IMR-90 (cell line): ENCODE measurements around the gene DMAC2. TPM values are rescaled to one million over a fixed set of nuclear protein-coding genes. Genes with fewer than 3 reads are reported as not detected.

Experiments used
- ELK1 ChIP-seq: fragments of 150-350 bp; IDR thresholded peaks from 2 replicates; pipeline ENCODE4 v1.6.1; 2016; ENCODE audit warnings: low read depth, mild to moderate bottlenecking, low read length, moderate library complexity, borderline replicate concordance
- MAFK ChIP-seq: IDR thresholded peaks from 2 replicates; pipeline ENCODE4 v1.6.1; 2012; ENCODE audit warnings: low read depth, low read length, improper control_type of control experiment
- POLR2A ChIP-seq: IDR thresholded peaks from 2 replicates; pipeline ENCODE4 v1.6.1; 2012; ENCODE audit warnings: mild to moderate bottlenecking, low read depth, low read length
- RFX5 ChIP-seq: IDR thresholded peaks from 2 replicates; pipeline ENCODE4 v1.8.0; 2012; ENCODE audit warnings: low read depth, mild to moderate bottlenecking, low read length, moderate library complexity
- USF2 ChIP-seq: fragments of 150-350 bp; IDR thresholded peaks from 2 replicates; pipeline ENCODE4 v1.6.1; 2017; ENCODE audit warnings: mild to moderate bottlenecking, antibody characterized with exemption, low read length, low read depth
- polyA plus RNA-seq, 3 experiments: library from polyadenylated mRNA; depleted of rRNA; stranded (reverse); fragments of >200 nt; gene quantifications; 2 replicates each; pipeline ENCODE4 v1.2.3, GENCODE V29; 2012; ENCODE audit warnings: low replicate concordance in 1 of 3
- total RNA-seq: library from RNA; depleted of rRNA; stranded (reverse); fragments of >200 nt; gene quantifications from 2 replicates; pipeline ENCODE4 v1.2.3, GENCODE V29; 2012

Gene DMAC2
- total and polyA plus RNA-seq, 2 of the 4 experiments (the other 2 are of a cell fraction): 52.5 to 72.2 TPM

- TF ChIP-seq RFX5: no peak
- TF ChIP-seq USF2: no peak
- no peak for TF ChIP-seq POLR2A
- no peak for TF ChIP-seq MAFK
- no peak for TF ChIP-seq ELK1
These were observed 1.7 kb upstream of the DMAC2 start (continued) for GRCh38 chr19:41441321-41441945.
